Small intestine (tissue), 16 donors: ENCODE data around the gene HEPN1. TPM values are rescaled to one million over a fixed set of nuclear protein-coding genes. Genes with fewer than 3 reads are reported as not detected.

ENCODE experiments used
- DNase-seq, 2 donors: peaks; one replicate each; pipeline versions ENCODE4 v3.0.0 to v3.0.0-alpha.2; 2013
- FAIRE-seq: peaks from 2 replicates; lab custom pipeline; 2012; peaks lifted over from hg19 to GRCh38; lab: Jason Lieb, UNC
- H3K27ac ChIP-seq, 3 donors: one replicate each; pipeline ENCODE4 v1.5.1; 2013; ENCODE audit warnings: low read length in 2 of 3, mild to moderate bottlenecking in 2 of 3, control low read depth in 1 of 3, inconsistent platforms in 1 of 3, low read depth in 1 of 3, moderate library complexity in 1 of 3
- H3K27me3 ChIP-seq, 3 donors: one replicate each; pipeline ENCODE4 v1.6.1; 2013; ENCODE audit warnings: low read length in 3 of 3, inconsistent platforms in 1 of 3; ENCODE audit not compliant: control insufficient read depth in 3 of 3, insufficient read depth in 3 of 3
- H3K36me3 ChIP-seq, 3 donors: one replicate each; pipeline ENCODE4 v1.6.1; 2013; ENCODE audit warnings: low read length in 3 of 3, inconsistent platforms in 1 of 3, low read depth in 1 of 3, mild to moderate bottlenecking in 1 of 3, moderate library complexity in 1 of 3; ENCODE audit not compliant: control insufficient read depth in 3 of 3, insufficient read depth in 2 of 3
- H3K4me1 ChIP-seq, 3 donors: one replicate each; pipeline ENCODE4 v1.6.1; 2013; ENCODE audit warnings: low read length in 2 of 3, inconsistent platforms in 1 of 3, low read depth in 1 of 3, mild to moderate bottlenecking in 1 of 3, moderate library complexity in 1 of 3; ENCODE audit not compliant: control insufficient read depth in 3 of 3, insufficient read depth in 2 of 3
- H3K4me3 ChIP-seq, 3 donors: one replicate each; pipeline ENCODE4 v1.5.1; 2013; ENCODE audit warnings: low read length in 3 of 3, control low read depth in 1 of 3, inconsistent platforms in 1 of 3, low read depth in 1 of 3, mild to moderate bottlenecking in 1 of 3, moderate library complexity in 1 of 3
- H3K9me3 ChIP-seq, 2 donors: one replicate each; pipeline ENCODE4 v1.6.1; 2013; ENCODE audit warnings: low read depth in 1 of 2, low read length in 1 of 2; ENCODE audit not compliant: control insufficient read depth in 2 of 2, insufficient read depth in 1 of 2
- WGBS, 3 donors: extraction: QIAGEN DNeasy Blood & Tissue Kit; methylation state at CpG; one replicate each; pipeline ENCODE4 v1.1.7; 2013; 5-methylcytosine and 5-hydroxymethylcytosine counted together
- long read RNA-seq, 10 donors: transcript quantifications; one replicate each; lab custom pipeline, GENCODE V29; 2026
- polyA plus RNA-seq, 4 donors: library from polyadenylated mRNA; stranded (reverse) in 3 of 4; unstranded in 1 of 4; fragments of 200-250 nt in 3 of 4; fragments of 120-200 nt in 1 of 4; gene quantifications; one replicate each; pipeline versions ENCODE4 v1.2.1 to v1.2.3, GENCODE V29; 2013
- donor health status: healthy with polysubstance abuse.
- donor health status: control.
- donor health status: control.
- donor health status: Bipolar disorder and iron deficiency.
- donor health status: healthy.

HEPN1 gene
- under 1 TPM in 1 of 4 donors, not detected in 3; 0.06 TPM for polyA plus RNA-seq
- long read RNA-seq, donor 1 = 0 reads
- long read RNA-seq, donor 2 = 0 reads
- long read RNA-seq, donor 3 = 0 reads
- long read RNA-seq, donor 4 = 0 reads
- long read RNA-seq, donor 5 = 0 reads
- long read RNA-seq, donor 6 = 0 reads
- long read RNA-seq, donor 7 = 0 reads
- long read RNA-seq, donor 8 = 0 reads
- long read RNA-seq, donor 9 = 0 reads
- long read RNA-seq, donor 10 = 0 reads

GRCh38 chr11:124918950-124919349 lies at the start of gene HEPN1:
Gene HEPN1, plus strand, starts transcription at chr11:124919250.
- Histone ChIP-seq H3K9me3 (peaks cover 0 to 8% of the 10 kb centered on the region in 2 donors), H3K36me3 (no peaks in the 10 kb centered on the region), H3K27ac (no peak within 1 kb of the TSS), H3K4me3 (no peak within 1 kb of the TSS), H3K27me3 (peaks cover 0 to 27% (median 0%) of the 10 kb centered on the region in 3 donors), H3K4me1 (no peaks in the 10 kb centered on the region)
- WGBS, 3 donors = 73 to 85% (median 84%) methylated on average over 3 of the region's 3 CpGs
- FAIRE-seq = no peak
- no peak for DNase-seq

DNA sequence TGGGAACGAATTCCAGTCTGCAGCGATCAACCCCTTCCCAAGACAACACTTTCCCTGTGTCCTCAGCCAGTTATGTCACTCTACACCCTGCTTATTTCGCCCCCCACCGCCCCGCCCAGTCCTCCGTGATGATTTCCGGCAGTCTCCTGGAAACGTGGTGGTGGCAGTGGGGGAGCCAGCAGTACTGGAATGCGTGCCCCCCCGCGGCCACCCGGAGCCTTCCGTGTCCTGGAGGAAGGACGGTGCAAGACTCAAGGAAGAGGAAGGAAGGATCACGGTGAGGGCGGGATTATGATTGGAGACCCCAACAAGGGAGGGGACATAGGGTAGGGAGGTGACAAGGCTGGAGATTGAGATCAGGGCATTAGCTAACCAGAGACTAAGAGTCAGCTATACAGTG lies 49.7 kb upstream of the HEPN1 start:
- Histone ChIP-seq H3K4me3 (no peak overlapping the region), H3K36me3 (no peaks in the 10 kb centered on the region), H3K4me1 (peaks cover 0 to 16% (median 0%) of the 10 kb centered on the region in 3 donors), H3K27ac (no peak overlapping the region), H3K27me3 (peaks cover 0 to 100% (median 60%) of the 10 kb centered on the region in 3 donors), H3K9me3 (peaks cover 0 to 3% of the 10 kb centered on the region in 2 donors)
- 5 to 12% (median 11%) methylated on average over 16 of the region's 16 CpGs for WGBS, 3 donors
- DNase-seq (no peak), FAIRE-seq (no peak)

GRCh38 chr11:124869856-124870387 lies 49.1 kb upstream of the HEPN1 start:
- FAIRE-seq (no peak), DNase-seq (no peak)
- Histone ChIP-seq H3K27me3 (peaks cover 0 to 98% (median 55%) of the 10 kb centered on the region in 3 donors), H3K9me3 (peaks cover 0 to 3% of the 10 kb centered on the region in 2 donors), H3K4me3 (no peak overlapping the region), H3K36me3 (no peaks in the 10 kb centered on the region), H3K27ac (no peak overlapping the region), H3K4me1 (peaks cover 0 to 16% (median 0%) of the 10 kb centered on the region in 3 donors)
- WGBS, 3 donors = 64 to 66% (median 66%) methylated on average over 14 of the region's 14 CpGs

- Histone ChIP-seq H3K4me3 (no peak overlapping the region), H3K36me3 (no peaks in the 10 kb centered on the region), H3K27ac (no peak overlapping the region), H3K9me3 (peaks cover 0 to 3% of the 10 kb centered on the region in 2 donors), H3K4me1 (peaks cover 0 to 14% (median 0%) of the 10 kb centered on the region in 3 donors), H3K27me3 (peaks cover 0 to 96% (median 51%) of the 10 kb centered on the region in 3 donors)
- FAIRE-seq (no peak), DNase-seq (no peak)
- 56 to 69% (median 65%) methylated on average over 7 of the region's 7 CpGs for WGBS, 3 donors
These were observed 48.6 kb upstream of the HEPN1 start for GRCh38 chr11:124870430-124870829.

DNA sequence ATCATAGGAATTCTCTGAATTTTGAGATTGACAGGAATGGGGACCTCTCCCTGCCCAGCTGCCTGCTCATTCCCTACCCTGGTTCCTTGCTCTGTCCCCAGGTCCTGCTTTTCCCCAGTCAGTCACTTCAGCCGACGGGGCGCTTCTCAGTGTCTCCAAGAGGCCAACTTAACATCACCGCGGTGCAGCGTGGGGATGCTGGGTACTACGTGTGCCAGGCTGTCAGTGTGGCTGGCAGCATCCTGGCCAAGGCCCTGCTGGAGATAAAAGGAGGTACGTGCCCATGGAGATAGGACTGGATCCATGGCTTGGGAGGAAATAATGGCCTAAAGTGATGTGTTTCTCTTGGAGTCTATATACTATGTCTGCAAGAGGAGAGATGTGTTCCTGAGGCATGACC lies 46.8 kb upstream of the HEPN1 start:
- Histone ChIP-seq H3K27ac (no peak overlapping the region), H3K9me3 (peaks cover 0 to 3% of the 10 kb centered on the region in 2 donors), H3K4me3 (no peak overlapping the region), H3K4me1 (peaks cover 2 to 19% (median 4%) of the 10 kb centered on the region in 3 donors), H3K36me3 (no peaks in the 10 kb centered on the region), H3K27me3 (peaks cover 0 to 94% (median 37%) of the 10 kb centered on the region in 3 donors)
- 50 to 57% (median 54%) methylated on average over 8 of the region's 8 CpGs for WGBS, 3 donors
- FAIRE-seq = no peak
- no peak for DNase-seq

- DNase-seq (no peak), FAIRE-seq (no peak)
- Histone ChIP-seq H3K4me1 (peaks cover 2 to 21% (median 4%) of the 10 kb centered on the region in 3 donors), H3K9me3 (peaks cover 0 to 3% of the 10 kb centered on the region in 2 donors), H3K4me3 (no peak overlapping the region), H3K36me3 (no peaks in the 10 kb centered on the region), H3K27ac (no peak overlapping the region), H3K27me3 (peaks cover 0 to 94% (median 37%) of the 10 kb centered on the region in 3 donors)
- WGBS, 3 donors = 22 to 30% (median 25%) methylated on average over 9 of the region's 9 CpGs
These were observed 46.3 kb upstream of the HEPN1 start for GRCh38 chr11:124872741-124873140.

DNA sequence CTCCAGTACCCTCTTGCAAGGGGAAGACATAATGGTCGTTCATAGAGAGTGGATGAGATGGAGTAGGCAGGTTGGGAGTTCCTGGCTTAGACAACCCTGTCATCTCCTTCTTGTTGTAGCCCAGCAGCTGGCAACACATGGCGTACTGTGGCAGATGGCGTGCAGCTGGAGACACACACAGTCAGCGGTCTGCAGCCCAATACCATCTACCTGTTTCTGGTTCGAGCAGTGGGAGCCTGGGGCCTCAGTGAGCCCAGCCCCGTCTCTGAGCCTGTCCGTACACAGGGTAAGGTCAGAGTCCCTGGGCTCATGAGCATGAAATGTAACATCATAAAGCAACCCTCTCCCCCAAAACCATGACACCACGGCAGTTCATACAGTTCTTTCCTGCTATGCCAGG lies 45.1 kb upstream of the HEPN1 start:
- peaks cover 0 to 84% (median 28%) of the 10 kb centered on the region in 3 donors for H3K27me3 ChIP-seq
- DNase-seq = no peak

GRCh38 chr11:124874571-124875255 lies 44.3 kb upstream of the HEPN1 start:
- no peak for FAIRE-seq
- peaks cover 0 to 76% (median 22%) of the 10 kb centered on the region in 3 donors for H3K27me3 ChIP-seq
- H3K36me3 ChIP-seq = no peaks in the 10 kb centered on the region
- H3K4me1 ChIP-seq = peaks cover 2 to 15% (median 4%) of the 10 kb centered on the region in 3 donors
- DNase-seq = no peak
- H3K9me3 ChIP-seq = no peaks in the 10 kb centered on the region
- H3K4me3 ChIP-seq = no peak overlapping the region
- H3K27ac ChIP-seq = no peak overlapping the region
- WGBS, 3 donors = 85 to 92% (median 90%) methylated on average over 7 of the region's 7 CpGs

More for the DNA sequence above, 45.1 kb upstream of the HEPN1 start:
- H3K4me3 ChIP-seq = no peak overlapping the region
- H3K9me3 ChIP-seq = peaks cover 0 to 3% of the 10 kb centered on the region in 2 donors
- FAIRE-seq = no peak
- 72 to 80% (median 77%) methylated on average over 8 of the region's 8 CpGs for WGBS, 3 donors
- H3K4me1 ChIP-seq = peaks cover 2 to 20% (median 4%) of the 10 kb centered on the region in 3 donors
- H3K36me3 ChIP-seq = no peaks in the 10 kb centered on the region
- no peak overlapping the region for H3K27ac ChIP-seq
